Dendritic cell treated with granulocyte-macrophage colony-stimulating factor and Interleukin-4, amounts not matched to agents 40 ng/mL and 50 ng/mL, for 4 days (primary cell): ENCODE results near the gene VAMP1.

Experiments
- H3K27ac Mint-ChIP-seq: one replicate; pipeline ENCODE4 v1.8.0; 2022; ENCODE audit warnings: mild to moderate bottlenecking, mixed read lengths
- H3K27me3 Mint-ChIP-seq: one replicate; pipeline ENCODE4 v1.8.0; 2022; ENCODE audit warnings: mild to moderate bottlenecking, mixed read lengths
- H3K36me3 Mint-ChIP-seq: one replicate; pipeline ENCODE4 v1.8.0; 2022; ENCODE audit warnings: low read depth, mixed read lengths
- H3K4me1 Mint-ChIP-seq: one replicate; pipeline ENCODE4 v1.8.0; 2022; ENCODE audit warnings: low read depth, mixed read lengths
- H3K4me3 Mint-ChIP-seq: one replicate; pipeline ENCODE4 v1.8.0; 2022; ENCODE audit warnings: mild to moderate bottlenecking, moderate library complexity, mixed read lengths
- H3K9me3 Mint-ChIP-seq: one replicate; pipeline ENCODE4 v1.8.0; 2022; ENCODE audit warnings: mixed read lengths
- intact Hi-C: fragments of 100-400 bp; cut with micrococcal nuclease; formaldehyde crosslinking; loops from one replicate; pipeline ENCODE4 v1.15.0; 2022

The VAMP1 gene

DNA sequence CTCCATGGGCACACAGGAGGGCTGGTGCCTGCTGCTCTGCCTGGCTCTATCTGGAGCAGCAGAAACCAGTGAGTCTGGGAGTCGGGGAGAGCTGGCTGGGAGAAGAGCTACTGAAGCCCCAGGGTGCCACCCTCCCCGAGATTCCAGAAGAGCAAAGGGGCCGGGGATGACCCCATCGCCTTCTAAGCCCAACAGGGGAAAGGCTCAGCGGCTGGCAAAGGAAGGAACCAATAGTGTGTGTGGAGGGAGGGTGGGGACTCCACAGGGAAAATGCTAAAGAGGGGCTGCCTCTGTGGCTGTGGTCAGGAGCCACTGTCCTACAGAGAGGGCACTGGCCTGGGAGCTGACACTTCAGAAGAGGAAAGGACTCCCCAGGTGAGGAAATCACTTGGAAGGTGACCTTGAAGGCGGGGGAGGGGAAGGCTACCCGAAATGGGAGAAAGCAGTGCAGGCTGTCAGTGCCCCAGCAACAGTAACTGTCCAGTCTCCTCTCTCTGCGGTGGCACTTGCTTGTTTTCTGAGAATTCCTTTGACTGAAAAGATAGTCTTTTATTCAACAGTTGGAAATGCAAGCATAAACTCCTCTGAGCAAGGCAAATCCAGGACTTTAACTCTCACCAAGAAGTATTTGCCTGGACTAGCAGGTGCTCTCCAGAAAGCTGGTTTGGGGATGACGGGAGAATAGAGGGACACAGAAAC is 18.1 kb downstream of the VAMP1 start:
- Mint-ChIP-seq H3K36me3 (peaks cover 75% of the 10 kb centered on the region), H3K9me3 (no peaks in the 10 kb centered on the region), H3K27ac (peak overlapping the region; percentile 99), H3K4me1 (peaks cover 37% of the 10 kb centered on the region), H3K4me3 (peak overlapping the region; percentile 95), H3K27me3 (no peaks in the 10 kb centered on the region)
- intact Hi-C loops, result loop anchor here (1.0 kb wide), 1 partner anchor 10 kb away; no protein-coding TSS in a partner anchor

DNA sequence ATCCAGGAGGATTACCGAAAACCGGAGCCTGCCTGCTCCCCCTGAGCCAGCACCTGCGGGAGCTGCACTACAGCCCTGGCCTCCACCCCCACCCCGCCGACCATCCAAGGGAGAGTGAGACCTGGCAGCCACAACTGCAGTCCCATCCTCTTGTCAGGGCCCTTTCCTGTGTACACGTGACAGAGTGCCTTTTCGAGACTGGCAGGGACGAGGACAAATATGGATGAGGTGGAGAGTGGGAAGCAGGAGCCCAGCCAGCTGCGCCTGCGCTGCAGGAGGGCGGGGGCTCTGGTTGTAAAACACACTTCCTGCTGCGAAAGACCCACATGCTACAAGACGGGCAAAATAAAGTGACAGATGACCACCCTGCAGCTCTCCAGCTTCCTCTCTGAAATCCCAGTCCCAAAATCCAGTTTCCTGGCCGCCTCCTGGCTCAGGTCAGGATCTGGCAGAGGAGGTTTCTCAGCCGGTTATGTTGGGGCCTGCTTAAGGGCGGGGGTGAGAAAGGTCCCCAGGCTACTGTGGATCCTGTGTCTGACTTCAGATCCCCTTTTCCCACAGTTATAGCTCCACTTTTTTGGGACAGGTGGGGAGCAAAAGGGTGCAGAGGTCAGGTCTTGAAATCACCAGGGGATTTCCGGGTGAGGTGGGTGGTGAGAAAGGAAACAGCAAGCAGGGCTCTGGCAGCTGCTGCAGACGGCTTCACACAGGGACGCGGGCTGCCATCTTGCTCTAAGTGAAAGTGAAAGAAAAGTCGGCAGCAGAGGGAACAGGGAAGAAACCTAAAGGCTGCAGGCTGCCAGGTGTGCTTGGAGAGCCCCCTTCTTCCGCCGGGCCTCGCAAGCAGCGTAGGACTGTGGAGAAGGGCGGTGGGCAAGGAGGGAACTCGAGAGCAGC is 18.9 kb downstream of the VAMP1 start, which contains the start of gene TAPBPL:
TAPBPL (plus strand) TSS at position 695 of the 897 bp plus-strand sequence. CDS start 207 bp downstream, outside the sequence.
- Mint-ChIP-seq H3K9me3 (no peaks in the 10 kb centered on the region), H3K27ac (peak within 1 kb of the TSS; percentile 99)
- intact Hi-C loops, result loop anchor here (1.0 kb wide), 1 partner anchor 11 kb away; no protein-coding TSS in a partner anchor

GRCh38 chr12:6450869-6451347 is 19.6 kb downstream of the VAMP1 start:
- Mint-ChIP-seq H3K27me3 (no peaks in the 10 kb centered on the region), H3K9me3 (no peaks in the 10 kb centered on the region), H3K27ac (peak overlapping the region; percentile 99), H3K36me3 (peaks cover 71% of the 10 kb centered on the region), H3K4me3 (peak overlapping the region; percentile 95), H3K4me1 (peaks cover 37% of the 10 kb centered on the region)
- intact Hi-C loops, result no loop called here

More for the DNA sequence above, 18.9 kb downstream of the VAMP1 start, which contains the start of gene TAPBPL:
- no peaks in the 10 kb centered on the region for H3K27me3 Mint-ChIP-seq
- H3K36me3 Mint-ChIP-seq, result peaks cover 75% of the 10 kb centered on the region
- peak within 1 kb of the TSS; percentile 95 for H3K4me3 Mint-ChIP-seq
- peaks cover 37% of the 10 kb centered on the region for H3K4me1 Mint-ChIP-seq

GRCh38 chr12:6450091-6450868 is 20.2 kb downstream of the VAMP1 start:
- no peaks in the 10 kb centered on the region for H3K9me3 Mint-ChIP-seq
- intact Hi-C loops, result no loop called here
- H3K4me1 Mint-ChIP-seq, result peaks cover 37% of the 10 kb centered on the region
- peaks cover 72% of the 10 kb centered on the region for H3K36me3 Mint-ChIP-seq
- H3K27me3 Mint-ChIP-seq, result no peaks in the 10 kb centered on the region
- H3K27ac Mint-ChIP-seq, result peak overlapping the region; percentile 99
- H3K4me3 Mint-ChIP-seq, result peak overlapping the region; percentile 95

DNA sequence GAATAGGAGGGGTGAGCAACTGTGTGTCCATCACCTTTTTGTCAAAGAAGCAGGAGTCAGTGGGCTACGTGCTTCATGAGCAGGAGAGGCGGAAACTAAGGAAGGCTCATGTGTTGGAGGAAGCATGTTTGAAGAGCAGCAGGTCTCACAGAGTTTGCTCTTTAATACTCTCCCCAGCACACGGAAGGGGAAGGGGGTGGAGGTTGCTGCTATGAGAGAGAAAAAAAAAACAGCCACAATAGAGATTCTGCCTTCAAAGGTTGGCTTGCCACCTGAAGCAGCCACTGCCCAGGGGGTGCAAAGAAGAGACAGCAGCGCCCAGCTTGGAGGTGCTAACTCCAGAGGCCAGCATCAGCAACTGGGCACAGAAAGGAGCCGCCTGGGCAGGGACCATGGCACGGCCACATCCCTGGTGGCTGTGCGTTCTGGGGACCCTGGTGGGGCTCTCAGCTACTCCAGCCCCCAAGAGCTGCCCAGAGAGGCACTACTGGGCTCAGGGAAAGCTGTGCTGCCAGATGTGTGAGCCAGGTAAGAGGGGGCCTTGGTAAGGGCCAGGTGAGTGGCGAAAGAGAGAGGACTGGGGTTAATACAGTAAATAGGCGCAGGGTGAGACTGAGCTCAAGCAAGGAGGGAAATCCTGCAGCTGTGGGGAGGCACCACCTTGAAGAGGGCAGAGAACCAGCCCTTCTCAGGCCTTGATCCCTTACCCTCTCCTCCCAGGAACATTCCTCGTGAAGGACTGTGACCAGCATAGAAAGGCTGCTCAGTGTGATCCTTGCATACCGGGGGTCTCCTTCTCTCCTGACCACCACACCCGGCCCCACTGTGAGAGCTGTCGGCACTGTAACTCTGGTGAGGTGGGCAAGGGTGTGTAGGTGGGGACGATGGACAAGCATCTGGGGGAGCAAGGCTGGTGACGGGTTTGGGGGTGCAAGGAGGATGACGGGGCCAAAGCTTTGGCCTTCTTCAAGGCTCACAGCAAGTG is 25.5 kb downstream of the VAMP1 start, which contains the start of gene CD27:
CD27 (plus strand) TSS at position 252 of the 985 bp plus-strand sequence; CDS start at position 393, 141 bp downstream.
- H3K36me3 Mint-ChIP-seq, result peaks cover 55% of the 10 kb centered on the region
- H3K4me3 Mint-ChIP-seq, result no peak within 1 kb of the TSS
- intact Hi-C loops, result no loop called here
- peaks cover 4% of the 10 kb centered on the region for H3K27me3 Mint-ChIP-seq
- H3K4me1 Mint-ChIP-seq, result peaks cover 21% of the 10 kb centered on the region
- H3K27ac Mint-ChIP-seq, result no peak within 1 kb of the TSS
- no peaks in the 10 kb centered on the region for H3K9me3 Mint-ChIP-seq

- intact Hi-C loops, result no loop called here
- Mint-ChIP-seq H3K4me1 (peaks cover 19% of the 10 kb centered on the region), H3K9me3 (no peaks in the 10 kb centered on the region), H3K27ac (no peak overlapping the region), H3K27me3 (peaks cover 4% of the 10 kb centered on the region), H3K36me3 (peaks cover 55% of the 10 kb centered on the region), H3K4me3 (no peak overlapping the region)
These were observed 26.4 kb downstream of the VAMP1 start for GRCh38 chr12:6444031-6444430.

- Mint-ChIP-seq H3K27ac (no peak overlapping the region), H3K9me3 (no peaks in the 10 kb centered on the region), H3K4me3 (no peak overlapping the region), H3K27me3 (peaks cover 4% of the 10 kb centered on the region), H3K36me3 (peaks cover 55% of the 10 kb centered on the region), H3K4me1 (peaks cover 19% of the 10 kb centered on the region)
- intact Hi-C loops, result no loop called here
These were observed 27.0 kb downstream of the VAMP1 start for GRCh38 chr12:6443361-6443983.

- H3K4me1 Mint-ChIP-seq, result peaks cover 19% of the 10 kb centered on the region
- H3K27me3 Mint-ChIP-seq, result peaks cover 4% of the 10 kb centered on the region
- H3K27ac Mint-ChIP-seq, result no peak overlapping the region
- H3K9me3 Mint-ChIP-seq, result no peaks in the 10 kb centered on the region
- no peak overlapping the region for H3K4me3 Mint-ChIP-seq
- intact Hi-C loops, result no loop called here
- H3K36me3 Mint-ChIP-seq, result peaks cover 49% of the 10 kb centered on the region
These were observed 27.6 kb downstream of the VAMP1 start for GRCh38 chr12:6442836-6443235.

GRCh38 chr12:6440391-6440790 is 30.1 kb downstream of the VAMP1 start:
- H3K4me1 Mint-ChIP-seq, result peaks cover 19% of the 10 kb centered on the region
- no peak overlapping the region for H3K4me3 Mint-ChIP-seq
- intact Hi-C loops, result no loop called here
- H3K27me3 Mint-ChIP-seq, result peaks cover 4% of the 10 kb centered on the region
- no peak overlapping the region for H3K27ac Mint-ChIP-seq
- H3K36me3 Mint-ChIP-seq, result peaks cover 28% of the 10 kb centered on the region
- H3K9me3 Mint-ChIP-seq, result no peaks in the 10 kb centered on the region

GRCh38 chr12:6438345-6438744 is 32.1 kb downstream of the VAMP1 start:
- H3K4me3 Mint-ChIP-seq, result no peak overlapping the region
- peaks cover 5% of the 10 kb centered on the region for H3K27me3 Mint-ChIP-seq
- H3K9me3 Mint-ChIP-seq, result no peaks in the 10 kb centered on the region
- H3K36me3 Mint-ChIP-seq, result peaks cover 8% of the 10 kb centered on the region
- peaks cover 11% of the 10 kb centered on the region for H3K4me1 Mint-ChIP-seq
- intact Hi-C loops, result no loop called here
- H3K27ac Mint-ChIP-seq, result no peak overlapping the region

- Mint-ChIP-seq H3K4me3 (no peak overlapping the region), H3K27me3 (peaks cover 5% of the 10 kb centered on the region), H3K27ac (no peak overlapping the region), H3K36me3 (peaks cover 7% of the 10 kb centered on the region), H3K4me1 (peaks cover 3% of the 10 kb centered on the region), H3K9me3 (no peaks in the 10 kb centered on the region)
- intact Hi-C loops, result no loop called here
These were observed 32.9 kb downstream of the VAMP1 start for GRCh38 chr12:6437586-6437985.
